ENCODE data around the gene RALGAPA2. TPM values are rescaled to one million over a fixed set of nuclear protein-coding genes. Genes with fewer than 3 reads are reported as not detected.

Gene RALGAPA2
- total and polyA plus RNA-seq, 2 donors (not counting 1 experiment from before 2014, with no cell fraction given), result 1.2 to 7.6 TPM

- Histone ChIP-seq H3K9ac (ENCODE audit: insufficient read depth, low read length) (no peak overlapping the region), H3K27ac (ENCODE audit: insufficient read depth, low read length) (no peak overlapping the region), H3K9me3 (ENCODE audit: control insufficient read depth, insufficient read depth, low read depth, low read length) (no peaks in the 10 kb centered on the region), H3K4me1 (ENCODE audit: control insufficient read depth, extremely low read depth, insufficient read depth, low read length) (no peaks in the 10 kb centered on the region), H3K36me3 (ENCODE audit: control insufficient read depth, insufficient read depth, low read length) (no peaks in the 10 kb centered on the region), H4K20me1 (ENCODE audit: control insufficient read depth, extremely low read depth, insufficient read depth, low read length) (no peaks in the 10 kb centered on the region), H2AFZ (ENCODE audit: low read length) (no peak overlapping the region), H3K4me3 (replicated peaks in 1 of 4; ENCODE audit: control extremely low read depth in 1 of 4, insufficient read depth in 1 of 4, low read depth in 3 of 4, low read length in 4 of 4) (no peak overlapping the region), H3K4me2 (ENCODE audit: extremely low read depth, insufficient read depth, low read length) (no peak overlapping the region), H3K79me2 (ENCODE audit: control insufficient read depth, insufficient read depth, low read length) (no peaks in the 10 kb centered on the region), H3K27me3 (ENCODE audit: control insufficient read depth, insufficient read depth, low read length) (no peaks in the 10 kb centered on the region)
- no peak for TF ChIP-seq CTCF (conservative IDR thresholded peaks at IDR 0.05 in 1 of 2, IDR thresholded peaks at IDR 0.05 in 1 of 2; ENCODE audit: low read depth in 1 of 2, low read length in 2 of 2)
- no peak for TF ChIP-seq EZH2 (IDR thresholded peaks at IDR 0.05; ENCODE audit: low read length, missing control alignments)
- no peak for DNase-seq (ENCODE audit: low read depth in 2 of 2)
Observed at GRCh38 chr20:20561172-20561571, 151.3 kb downstream of the RALGAPA2 start.

- H3K9me3 ChIP-seq (ENCODE audit: control insufficient read depth, insufficient read depth, low read depth, low read length), result no peaks in the 10 kb centered on the region
- H4K20me1 ChIP-seq (ENCODE audit: control insufficient read depth, extremely low read depth, insufficient read depth, low read length), result no peaks in the 10 kb centered on the region
- DNase-seq (ENCODE audit: low read depth in 2 of 2), result no peak
- H3K27me3 ChIP-seq (ENCODE audit: control insufficient read depth, insufficient read depth, low read length), result no peaks in the 10 kb centered on the region
- no peak overlapping the region for H3K4me2 ChIP-seq (ENCODE audit: extremely low read depth, insufficient read depth, low read length)
- H3K9ac ChIP-seq (ENCODE audit: insufficient read depth, low read length), result no peak overlapping the region
- no peak overlapping the region for H3K27ac ChIP-seq (ENCODE audit: insufficient read depth, low read length)
- no peak for TF ChIP-seq EZH2 (IDR thresholded peaks at IDR 0.05; ENCODE audit: low read length, missing control alignments)
- no peaks in the 10 kb centered on the region for H3K36me3 ChIP-seq (ENCODE audit: control insufficient read depth, insufficient read depth, low read length)
- no peak overlapping the region for H2AFZ ChIP-seq (ENCODE audit: low read length)
- no peaks in the 10 kb centered on the region for H3K4me1 ChIP-seq (ENCODE audit: control insufficient read depth, extremely low read depth, insufficient read depth, low read length)
- H3K79me2 ChIP-seq (ENCODE audit: control insufficient read depth, insufficient read depth, low read length), result no peaks in the 10 kb centered on the region
- H3K4me3 ChIP-seq (replicated peaks in 1 of 4; ENCODE audit: control extremely low read depth in 1 of 4, insufficient read depth in 1 of 4, low read depth in 3 of 4, low read length in 4 of 4), result no peak overlapping the region
Observed at GRCh38 chr20:20557406-20557805, 155.0 kb downstream of the RALGAPA2 start.

- Histone ChIP-seq H3K9me3 (ENCODE audit: control insufficient read depth, insufficient read depth, low read depth, low read length) (no peaks in the 10 kb centered on the region), H3K4me1 (ENCODE audit: control insufficient read depth, extremely low read depth, insufficient read depth, low read length) (no peaks in the 10 kb centered on the region)
Observed at GRCh38 chr20:20555838-20556237, 156.6 kb downstream of the RALGAPA2 start.

More at GRCh38 chr20:20555838-20556237, 156.6 kb downstream of the RALGAPA2 start:
- Histone ChIP-seq H3K27me3 (ENCODE audit: control insufficient read depth, insufficient read depth, low read length) (no peaks in the 10 kb centered on the region), H4K20me1 (ENCODE audit: control insufficient read depth, extremely low read depth, insufficient read depth, low read length) (no peaks in the 10 kb centered on the region), H3K36me3 (ENCODE audit: control insufficient read depth, insufficient read depth, low read length) (no peaks in the 10 kb centered on the region), H2AFZ (ENCODE audit: low read length) (no peak overlapping the region), H3K4me2 (ENCODE audit: extremely low read depth, insufficient read depth, low read length) (no peak overlapping the region), H3K4me3 (replicated peaks in 1 of 4; ENCODE audit: control extremely low read depth in 1 of 4, insufficient read depth in 1 of 4, low read depth in 3 of 4, low read length in 4 of 4) (no peak overlapping the region), H3K9ac (ENCODE audit: insufficient read depth, low read length) (no peak overlapping the region), H3K27ac (ENCODE audit: insufficient read depth, low read length) (no peak overlapping the region), H3K79me2 (ENCODE audit: control insufficient read depth, insufficient read depth, low read length) (no peaks in the 10 kb centered on the region)
- TF ChIP-seq EZH2 (IDR thresholded peaks at IDR 0.05; ENCODE audit: low read length, missing control alignments) (no peak), CTCF (conservative IDR thresholded peaks at IDR 0.05 in 1 of 2, IDR thresholded peaks at IDR 0.05 in 1 of 2; ENCODE audit: low read depth in 1 of 2, low read length in 2 of 2) (no peak)
- no peak for DNase-seq (ENCODE audit: low read depth in 2 of 2)
